Peyer's patch (tissue), 4 donors: ENCODE data around the gene BOLL.

ENCODE experiments used
- POLR2A ChIP-seq, 2 donors: fragments of 450-650 bp; IDR thresholded peaks; one replicate each; pipeline ENCODE4 v1.5.1; 2017; ENCODE audit warnings: antibody characterized with exemption in 2 of 2, mild to moderate bottlenecking in 2 of 2, moderate library complexity in 2 of 2
- TF ChIP-seq, protein P1 (sequence below), 6 experiments: fragments of 450-650 bp in 4 of 6; fragments of 200-600 bp in 2 of 6; sonication (generic) in 1 of 6; IDR thresholded peaks; one replicate each; pipeline ENCODE4 v1.5.1; 2017 to 2019; ENCODE audit warnings: antibody characterized with exemption in 6 of 6, mild to moderate bottlenecking in 3 of 6, moderate library complexity in 1 of 6

DNA sequence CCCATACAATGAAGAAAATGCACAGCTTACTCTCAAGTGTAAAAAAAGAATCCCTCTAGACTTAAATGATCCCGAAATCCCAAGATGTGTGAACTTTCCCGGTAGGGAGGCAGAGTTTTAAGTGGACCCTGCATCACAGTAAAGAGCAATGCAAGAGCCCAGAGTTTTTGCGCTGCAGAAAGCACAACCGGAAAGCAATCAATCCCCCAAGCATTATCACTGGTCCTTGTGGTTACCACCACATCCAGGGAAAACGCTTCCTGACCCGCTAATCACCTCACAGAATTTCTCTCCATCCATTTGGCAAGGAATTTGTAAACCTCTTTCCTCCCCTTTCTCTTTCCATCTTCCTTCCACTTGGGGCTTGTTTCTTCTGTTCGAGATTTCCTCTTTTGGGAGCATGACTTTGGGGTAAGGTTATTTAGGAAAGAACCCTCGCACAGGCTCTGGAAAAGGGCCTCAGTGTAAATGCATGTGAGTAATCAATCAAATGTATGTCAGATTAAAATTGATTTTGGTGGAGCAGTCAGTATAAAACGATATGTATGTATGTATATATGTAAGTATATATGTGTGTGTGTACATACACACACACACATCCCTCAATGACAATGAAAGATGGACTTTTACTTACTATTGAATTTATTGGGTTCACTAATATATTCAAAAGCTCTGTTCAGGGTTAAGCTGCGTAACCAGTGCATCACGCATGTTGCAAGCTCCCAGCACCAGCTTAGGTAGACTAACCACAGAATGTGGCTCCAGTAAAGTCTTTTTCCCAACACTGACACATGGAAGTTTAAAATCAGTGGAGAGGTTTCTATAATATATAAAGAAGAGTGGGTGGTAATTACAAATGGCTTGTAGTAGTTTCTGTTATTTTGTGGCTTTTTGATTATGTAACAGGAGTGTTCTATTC, 20.9 kb upstream of the BOLL start:
- TF ChIP-seq POLR2A (IDR thresholded peaks at IDR 0.05) = no peak
- TF ChIP-seq, protein P1, sequence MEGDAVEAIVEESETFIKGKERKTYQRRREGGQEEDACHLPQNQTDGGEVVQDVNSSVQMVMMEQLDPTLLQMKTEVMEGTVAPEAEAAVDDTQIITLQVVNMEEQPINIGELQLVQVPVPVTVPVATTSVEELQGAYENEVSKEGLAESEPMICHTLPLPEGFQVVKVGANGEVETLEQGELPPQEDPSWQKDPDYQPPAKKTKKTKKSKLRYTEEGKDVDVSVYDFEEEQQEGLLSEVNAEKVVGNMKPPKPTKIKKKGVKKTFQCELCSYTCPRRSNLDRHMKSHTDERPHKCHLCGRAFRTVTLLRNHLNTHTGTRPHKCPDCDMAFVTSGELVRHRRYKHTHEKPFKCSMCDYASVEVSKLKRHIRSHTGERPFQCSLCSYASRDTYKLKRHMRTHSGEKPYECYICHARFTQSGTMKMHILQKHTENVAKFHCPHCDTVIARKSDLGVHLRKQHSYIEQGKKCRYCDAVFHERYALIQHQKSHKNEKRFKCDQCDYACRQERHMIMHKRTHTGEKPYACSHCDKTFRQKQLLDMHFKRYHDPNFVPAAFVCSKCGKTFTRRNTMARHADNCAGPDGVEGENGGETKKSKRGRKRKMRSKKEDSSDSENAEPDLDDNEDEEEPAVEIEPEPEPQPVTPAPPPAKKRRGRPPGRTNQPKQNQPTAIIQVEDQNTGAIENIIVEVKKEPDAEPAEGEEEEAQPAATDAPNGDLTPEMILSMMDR (IDR thresholded peaks at IDR 0.05) = no peak
